ENCODE results near the gene THRAP3. TPM values are rescaled to one million over a fixed set of nuclear protein-coding genes. Genes with fewer than 3 reads are reported as not detected.

The THRAP3 gene
- total and polyA plus RNA-seq, 9 of the 15 experiments (the other 6 are each of a cell fraction or from before 2014, with no cell fraction given), result 66.2 to 135 (median 113) TPM

- TF ChIP-seq, protein P1, sequence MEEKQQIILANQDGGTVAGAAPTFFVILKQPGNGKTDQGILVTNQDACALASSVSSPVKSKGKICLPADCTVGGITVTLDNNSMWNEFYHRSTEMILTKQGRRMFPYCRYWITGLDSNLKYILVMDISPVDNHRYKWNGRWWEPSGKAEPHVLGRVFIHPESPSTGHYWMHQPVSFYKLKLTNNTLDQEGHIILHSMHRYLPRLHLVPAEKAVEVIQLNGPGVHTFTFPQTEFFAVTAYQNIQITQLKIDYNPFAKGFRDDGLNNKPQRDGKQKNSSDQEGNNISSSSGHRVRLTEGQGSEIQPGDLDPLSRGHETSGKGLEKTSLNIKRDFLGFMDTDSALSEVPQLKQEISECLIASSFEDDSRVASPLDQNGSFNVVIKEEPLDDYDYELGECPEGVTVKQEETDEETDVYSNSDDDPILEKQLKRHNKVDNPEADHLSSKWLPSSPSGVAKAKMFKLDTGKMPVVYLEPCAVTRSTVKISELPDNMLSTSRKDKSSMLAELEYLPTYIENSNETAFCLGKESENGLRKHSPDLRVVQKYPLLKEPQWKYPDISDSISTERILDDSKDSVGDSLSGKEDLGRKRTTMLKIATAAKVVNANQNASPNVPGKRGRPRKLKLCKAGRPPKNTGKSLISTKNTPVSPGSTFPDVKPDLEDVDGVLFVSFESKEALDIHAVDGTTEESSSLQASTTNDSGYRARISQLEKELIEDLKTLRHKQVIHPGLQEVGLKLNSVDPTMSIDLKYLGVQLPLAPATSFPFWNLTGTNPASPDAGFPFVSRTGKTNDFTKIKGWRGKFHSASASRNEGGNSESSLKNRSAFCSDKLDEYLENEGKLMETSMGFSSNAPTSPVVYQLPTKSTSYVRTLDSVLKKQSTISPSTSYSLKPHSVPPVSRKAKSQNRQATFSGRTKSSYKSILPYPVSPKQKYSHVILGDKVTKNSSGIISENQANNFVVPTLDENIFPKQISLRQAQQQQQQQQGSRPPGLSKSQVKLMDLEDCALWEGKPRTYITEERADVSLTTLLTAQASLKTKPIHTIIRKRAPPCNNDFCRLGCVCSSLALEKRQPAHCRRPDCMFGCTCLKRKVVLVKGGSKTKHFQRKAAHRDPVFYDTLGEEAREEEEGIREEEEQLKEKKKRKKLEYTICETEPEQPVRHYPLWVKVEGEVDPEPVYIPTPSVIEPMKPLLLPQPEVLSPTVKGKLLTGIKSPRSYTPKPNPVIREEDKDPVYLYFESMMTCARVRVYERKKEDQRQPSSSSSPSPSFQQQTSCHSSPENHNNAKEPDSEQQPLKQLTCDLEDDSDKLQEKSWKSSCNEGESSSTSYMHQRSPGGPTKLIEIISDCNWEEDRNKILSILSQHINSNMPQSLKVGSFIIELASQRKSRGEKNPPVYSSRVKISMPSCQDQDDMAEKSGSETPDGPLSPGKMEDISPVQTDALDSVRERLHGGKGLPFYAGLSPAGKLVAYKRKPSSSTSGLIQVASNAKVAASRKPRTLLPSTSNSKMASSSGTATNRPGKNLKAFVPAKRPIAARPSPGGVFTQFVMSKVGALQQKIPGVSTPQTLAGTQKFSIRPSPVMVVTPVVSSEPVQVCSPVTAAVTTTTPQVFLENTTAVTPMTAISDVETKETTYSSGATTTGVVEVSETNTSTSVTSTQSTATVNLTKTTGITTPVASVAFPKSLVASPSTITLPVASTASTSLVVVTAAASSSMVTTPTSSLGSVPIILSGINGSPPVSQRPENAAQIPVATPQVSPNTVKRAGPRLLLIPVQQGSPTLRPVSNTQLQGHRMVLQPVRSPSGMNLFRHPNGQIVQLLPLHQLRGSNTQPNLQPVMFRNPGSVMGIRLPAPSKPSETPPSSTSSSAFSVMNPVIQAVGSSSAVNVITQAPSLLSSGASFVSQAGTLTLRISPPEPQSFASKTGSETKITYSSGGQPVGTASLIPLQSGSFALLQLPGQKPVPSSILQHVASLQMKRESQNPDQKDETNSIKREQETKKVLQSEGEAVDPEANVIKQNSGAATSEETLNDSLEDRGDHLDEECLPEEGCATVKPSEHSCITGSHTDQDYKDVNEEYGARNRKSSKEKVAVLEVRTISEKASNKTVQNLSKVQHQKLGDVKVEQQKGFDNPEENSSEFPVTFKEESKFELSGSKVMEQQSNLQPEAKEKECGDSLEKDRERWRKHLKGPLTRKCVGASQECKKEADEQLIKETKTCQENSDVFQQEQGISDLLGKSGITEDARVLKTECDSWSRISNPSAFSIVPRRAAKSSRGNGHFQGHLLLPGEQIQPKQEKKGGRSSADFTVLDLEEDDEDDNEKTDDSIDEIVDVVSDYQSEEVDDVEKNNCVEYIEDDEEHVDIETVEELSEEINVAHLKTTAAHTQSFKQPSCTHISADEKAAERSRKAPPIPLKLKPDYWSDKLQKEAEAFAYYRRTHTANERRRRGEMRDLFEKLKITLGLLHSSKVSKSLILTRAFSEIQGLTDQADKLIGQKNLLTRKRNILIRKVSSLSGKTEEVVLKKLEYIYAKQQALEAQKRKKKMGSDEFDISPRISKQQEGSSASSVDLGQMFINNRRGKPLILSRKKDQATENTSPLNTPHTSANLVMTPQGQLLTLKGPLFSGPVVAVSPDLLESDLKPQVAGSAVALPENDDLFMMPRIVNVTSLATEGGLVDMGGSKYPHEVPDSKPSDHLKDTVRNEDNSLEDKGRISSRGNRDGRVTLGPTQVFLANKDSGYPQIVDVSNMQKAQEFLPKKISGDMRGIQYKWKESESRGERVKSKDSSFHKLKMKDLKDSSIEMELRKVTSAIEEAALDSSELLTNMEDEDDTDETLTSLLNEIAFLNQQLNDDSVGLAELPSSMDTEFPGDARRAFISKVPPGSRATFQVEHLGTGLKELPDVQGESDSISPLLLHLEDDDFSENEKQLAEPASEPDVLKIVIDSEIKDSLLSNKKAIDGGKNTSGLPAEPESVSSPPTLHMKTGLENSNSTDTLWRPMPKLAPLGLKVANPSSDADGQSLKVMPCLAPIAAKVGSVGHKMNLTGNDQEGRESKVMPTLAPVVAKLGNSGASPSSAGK (IDR thresholded peaks at IDR 0.05), result no peak
- TF ChIP-seq ATF7 (IDR thresholded peaks at IDR 0.05), result peak; percentile 31; the same call in 1 of the 2 replicates
- TF ChIP-seq KLF1 (tag; IDR thresholded peaks at IDR 0.05), result no peak
- no peak for TF ChIP-seq ARID3A (IDR thresholded peaks at IDR 0.05; ENCODE audit: borderline replicate concordance, low read depth, low read length)
- TF ChIP-seq ETS2 (tag; IDR thresholded peaks at IDR 0.05; ENCODE audit: borderline replicate concordance, poor library complexity, severe bottlenecking), result no peak
- no peak for TF ChIP-seq POLR3G (IDR thresholded peaks at IDR 0.05; ENCODE audit: extremely low read depth, insufficient read length, insufficient replicate concordance)
- no peak for TF ChIP-seq HDGF (IDR thresholded peaks at IDR 0.05)
- TF ChIP-seq WHSC1 (IDR thresholded peaks at IDR 0.05; ENCODE audit: low read length), result no peak
- no peak for TF ChIP-seq ETV6 (IDR thresholded peaks at IDR 0.05; ENCODE audit: borderline replicate concordance in 1 of 2, low read depth in 2 of 2, low read length in 1 of 2)
- no peak for TF ChIP-seq ETV6 (CRISPR knock-in tag; IDR thresholded peaks at IDR 0.05; ENCODE audit: borderline replicate concordance)
- TF ChIP-seq IRF2 (CRISPR knock-in tag; IDR thresholded peaks at IDR 0.05), result no peak
- TF ChIP-seq SAFB (IDR thresholded peaks at IDR 0.05; ENCODE audit: borderline replicate concordance, low read depth, low read length), result no peak
- no peak for TF ChIP-seq E2F3 (CRISPR knock-in tag; IDR thresholded peaks at IDR 0.05)
- TF ChIP-seq JUND (IDR thresholded peaks at IDR 0.05; ENCODE audit: borderline replicate concordance, low read depth, low read length), result peak; percentile 41; the same call in 1 of the 2 replicates
- TF ChIP-seq JUND (tag; IDR thresholded peaks at IDR 0.05; ENCODE audit: borderline replicate concordance, low read depth, low read length), result no peak
- 0 out of 2 replicates have a peak, but pooled peaks have one; percentile 59 for TF ChIP-seq ARID2 (IDR thresholded peaks at IDR 0.05)
These were observed 61.3 kb downstream of the THRAP3 start (continued) for GRCh38 chr1:36285443-36286101.

All from K562 (cell line).